Vagina (tissue), 2 donors: ENCODE measurements around the gene OPRD1.

Experiments
- CTCF ChIP-seq, 3 experiments: fragments of 450-650 bp in 2 of 3; fragments of 200-600 bp in 1 of 3; sonication (generic) in 1 of 3; IDR thresholded peaks; one replicate each; pipeline ENCODE4 v1.5.1; 2017 to 2019; ENCODE audit warnings: antibody characterized with exemption in 3 of 3, mild to moderate bottlenecking in 2 of 3, moderate library complexity in 2 of 3
- POLR2A ChIP-seq, 2 donors: fragments of 450-650 bp; IDR thresholded peaks; one replicate each; pipeline ENCODE4 v1.6.1; 2017; ENCODE audit warnings: antibody characterized with exemption in 2 of 2, mild to moderate bottlenecking in 2 of 2, moderate library complexity in 2 of 2
- POLR2AphosphoS5 ChIP-seq, 2 donors: sonication (generic); formaldehyde crosslinking; IDR thresholded peaks; one replicate each; pipeline ENCODE4 v1.9.0; 2017; ENCODE audit warnings: antibody characterized with exemption in 2 of 2, mild to moderate bottlenecking in 2 of 2, low read depth in 1 of 2; ENCODE audit not compliant: insufficient read depth in 1 of 2

GRCh38 chr1:28790377-28791035 lies 21.5 kb upstream of the OPRD1 start:
- TF ChIP-seq CTCF (IDR thresholded peaks at IDR 0.05) = no peak
- no peak for TF ChIP-seq POLR2A (IDR thresholded peaks at IDR 0.05)
- no peak for TF ChIP-seq POLR2AphosphoS5 (IDR thresholded peaks at IDR 0.05; ENCODE audit: insufficient read depth in 1 of 2, low read depth in 1 of 2)
